HG03159 (cell line): Measurements from ENCODE around the gene OGFOD1.

ENCODE experiments used
- ATAC-seq: cut with Tn5 transposase; IDR thresholded peaks from one replicate; pipeline ENCODE4 v1.9.1; 2021; ENCODE audit warnings: mild to moderate bottlenecking, moderate library complexity; ENCODE audit not compliant: unreplicated experiment

Gene OGFOD1

DNA sequence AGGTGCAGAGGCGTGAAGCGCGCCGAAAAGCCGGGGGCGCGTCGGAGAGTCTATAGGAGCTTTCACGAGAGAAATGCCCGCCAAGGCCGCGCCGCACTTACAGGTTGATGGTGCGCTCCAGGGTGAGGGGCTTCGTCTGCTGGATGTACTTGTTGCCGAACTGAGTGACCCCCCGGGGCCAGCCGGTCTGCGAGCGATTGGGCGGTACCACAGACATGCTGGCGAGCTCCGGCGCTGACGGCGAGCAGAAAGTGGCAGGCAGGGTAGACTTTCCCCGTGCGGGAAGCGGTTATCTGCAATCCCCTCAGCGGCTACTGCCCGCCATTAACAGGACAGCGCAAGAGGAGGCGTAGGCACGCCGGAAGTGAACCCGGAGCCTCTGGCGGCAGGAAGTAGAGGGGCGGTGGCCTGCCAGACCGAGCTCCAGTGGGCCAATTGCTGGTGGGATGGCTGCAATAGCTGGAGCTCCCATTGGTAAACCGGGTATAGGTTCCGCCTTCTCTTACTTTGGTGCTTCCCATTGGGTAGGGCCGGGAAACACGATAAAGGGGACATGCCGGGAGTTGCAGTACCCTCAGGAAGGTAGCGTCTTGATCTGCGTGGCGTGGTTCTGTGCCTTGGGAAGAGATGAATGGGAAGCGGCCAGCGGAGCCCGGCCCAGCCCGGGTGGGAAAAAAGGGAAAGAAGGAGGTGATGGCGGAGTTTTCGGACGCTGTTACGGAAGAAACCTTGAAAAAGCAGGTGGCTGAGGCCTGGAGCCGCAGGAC lies at the start of gene OGFOD1, which contains the start of gene NUDT21:
TSS of gene OGFOD1 (plus strand) at position 569 of the 767 bp plus-strand sequence. CDS start at position 628, 59 bp downstream.
TSS of gene NUDT21 (minus strand) at position 347 of the 767 bp plus-strand sequence. CDS start at position 217, 130 bp downstream.
- peak; percentile 98 for ATAC-seq

DNA sequence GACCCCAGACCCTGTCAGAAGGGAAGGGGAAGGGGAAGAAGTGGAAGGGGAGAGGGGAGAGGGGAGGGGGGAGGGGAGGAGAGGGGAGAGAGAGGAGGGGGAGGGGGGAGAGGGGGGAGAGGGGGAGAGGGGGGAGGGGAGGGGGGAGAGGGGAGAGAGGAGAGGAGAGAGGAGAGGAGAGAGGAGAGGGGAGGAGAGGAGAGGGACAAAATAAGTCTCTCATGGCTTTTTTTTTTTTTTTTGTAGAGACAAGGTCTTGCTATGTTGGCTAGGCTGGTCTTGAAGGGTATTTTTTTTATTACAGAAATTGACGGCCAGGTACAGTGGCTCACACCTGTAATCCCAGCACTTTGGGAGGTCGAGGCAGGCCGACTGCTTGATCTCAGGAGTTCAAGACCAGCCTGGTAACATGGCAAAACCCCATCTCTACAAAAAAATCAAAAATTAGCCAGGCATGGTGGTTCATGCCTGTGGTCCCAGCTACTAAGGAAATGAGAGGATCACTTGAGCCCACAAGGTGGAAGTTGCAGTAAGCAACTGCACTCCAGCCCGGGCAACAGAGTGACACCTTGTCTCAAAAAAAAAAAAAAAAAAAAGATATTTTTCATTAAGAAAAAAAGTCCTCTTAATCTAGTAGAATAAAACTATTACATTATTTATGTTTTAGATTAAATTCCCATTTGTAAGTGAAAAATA lies 45.2 kb upstream of the OGFOD1 start:
- no peak for ATAC-seq

DNA sequence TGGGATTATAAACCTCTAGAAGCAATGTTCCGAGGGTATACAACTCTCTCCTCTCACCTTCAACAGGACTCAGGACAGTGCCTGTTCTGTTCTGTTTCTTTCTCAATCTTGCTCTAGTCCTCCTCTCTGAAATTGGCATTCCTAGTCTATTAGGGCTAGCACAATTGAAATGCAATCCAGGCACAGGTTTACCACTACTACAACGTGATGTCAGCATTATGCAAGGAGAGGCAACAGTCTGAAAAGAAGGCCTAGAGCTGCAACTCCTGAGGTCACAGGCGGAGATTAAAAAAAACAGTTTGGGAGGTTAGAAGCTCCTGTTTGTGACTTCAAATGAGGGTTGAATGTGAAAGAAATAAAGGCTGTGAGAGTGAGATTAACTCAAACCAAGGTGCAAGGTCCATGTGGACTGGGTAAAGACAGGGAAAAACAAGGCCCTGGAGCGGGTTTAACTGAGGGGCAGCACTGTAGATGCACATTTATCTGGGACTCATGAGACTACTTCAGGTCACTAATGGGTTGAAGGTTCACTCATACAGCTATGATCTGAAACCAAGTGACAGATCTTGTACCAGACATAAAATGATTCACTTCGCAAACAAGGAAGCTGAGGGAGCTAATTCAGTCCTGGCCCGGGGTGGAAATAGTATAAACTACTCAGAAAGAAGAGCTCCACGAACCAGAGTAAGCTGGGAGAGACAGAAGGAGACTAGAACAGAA lies 42.8 kb upstream of the OGFOD1 start:
- no peak for ATAC-seq

DNA sequence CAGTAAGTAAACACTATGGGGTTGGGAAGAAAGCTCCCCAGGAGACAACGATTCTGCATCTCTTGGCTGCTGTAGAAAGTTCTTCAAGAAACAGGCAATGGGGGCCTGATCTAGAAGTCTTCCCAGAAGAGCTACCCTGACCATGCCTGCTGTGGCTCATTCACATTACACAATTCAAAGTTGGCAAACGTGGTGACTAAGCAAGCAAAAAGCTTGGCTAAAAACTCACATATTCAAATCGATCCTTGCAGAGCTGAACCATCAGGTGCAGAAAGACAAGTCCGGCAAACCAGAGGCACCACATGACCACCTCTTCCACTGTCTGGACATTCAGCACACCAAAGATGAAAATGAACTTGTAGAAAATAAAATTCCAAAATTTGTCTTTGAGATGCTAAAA lies 42.2 kb upstream of the OGFOD1 start:
- ATAC-seq: no peak

DNA sequence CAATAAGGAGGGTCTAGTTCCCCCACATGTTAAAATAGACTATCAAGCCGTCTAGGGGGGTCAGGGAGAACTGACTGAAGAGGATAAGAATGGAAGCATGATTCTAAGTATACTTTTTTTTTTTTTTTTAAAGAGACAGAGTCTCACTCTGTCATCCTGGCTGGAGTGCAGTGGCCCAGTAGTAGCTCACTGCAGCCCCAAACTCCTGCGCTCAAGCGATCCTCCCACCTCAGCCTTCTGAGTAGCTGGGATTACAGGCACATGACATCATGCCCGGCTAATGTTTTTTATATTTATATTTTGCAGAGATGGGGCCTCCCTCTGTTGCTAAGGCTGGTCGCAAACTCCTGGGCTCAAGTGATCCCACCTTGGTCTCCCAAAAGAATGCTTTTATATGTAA lies 40.2 kb upstream of the OGFOD1 start:
- ATAC-seq: no peak

DNA sequence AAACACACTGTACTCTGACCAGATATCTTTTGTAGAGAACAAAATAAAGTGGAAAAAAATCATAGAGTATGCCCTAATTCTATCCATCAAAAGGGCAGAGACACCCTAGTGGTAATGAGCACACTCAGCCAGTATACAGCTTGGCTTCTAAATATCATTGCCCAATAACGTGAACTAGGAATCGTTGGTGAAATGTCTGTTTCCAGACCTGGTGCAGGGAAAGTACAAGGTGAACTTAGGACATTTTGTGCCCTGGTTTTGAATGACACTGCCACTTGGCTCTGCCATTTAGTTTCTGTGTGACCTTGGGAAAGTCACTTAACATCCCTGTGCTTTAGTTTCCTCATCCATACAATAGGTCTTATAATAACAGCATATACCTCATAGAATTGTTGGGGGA lies 39.7 kb upstream of the OGFOD1 start:
- no peak for ATAC-seq

DNA sequence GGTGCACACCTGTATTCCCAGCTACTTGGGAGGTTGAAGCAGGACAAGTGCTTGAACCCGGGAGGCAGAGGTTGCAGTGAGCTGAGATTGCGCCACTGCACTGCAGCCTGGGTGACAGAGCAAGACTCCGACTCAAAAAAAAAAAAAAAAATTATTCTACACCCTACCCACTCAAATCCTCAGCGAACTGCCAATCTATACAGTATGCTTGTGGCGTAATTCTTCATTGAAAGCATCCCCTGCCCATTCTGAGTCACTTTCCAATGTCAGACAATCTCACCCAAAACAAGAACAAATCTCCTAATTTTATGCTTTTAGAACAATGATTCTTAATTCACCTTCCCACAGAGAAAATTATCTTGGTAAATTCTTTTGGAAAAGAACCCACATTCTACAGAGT lies 38.0 kb upstream of the OGFOD1 start:
- ATAC-seq: no peak

DNA sequence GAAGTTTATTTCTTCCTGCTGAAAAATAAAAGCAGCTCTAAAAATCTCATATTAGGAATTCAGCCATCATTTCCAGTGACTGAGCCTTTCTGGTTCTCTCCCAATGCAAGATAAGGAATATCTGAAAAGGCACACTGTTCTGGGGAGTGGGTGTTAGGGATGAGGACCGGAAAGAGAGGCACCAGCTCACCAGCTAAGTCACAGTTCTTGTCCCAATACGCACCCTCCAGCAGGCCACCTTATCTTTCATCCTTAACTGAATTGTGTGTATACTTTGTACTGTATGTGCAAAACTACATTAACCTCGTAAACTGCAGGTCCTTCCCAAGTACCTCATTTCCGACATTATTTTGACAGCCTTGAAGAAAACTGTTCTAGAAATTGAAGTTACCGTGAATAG lies 37.0 kb upstream of the OGFOD1 start:
- ATAC-seq: no peak

DNA sequence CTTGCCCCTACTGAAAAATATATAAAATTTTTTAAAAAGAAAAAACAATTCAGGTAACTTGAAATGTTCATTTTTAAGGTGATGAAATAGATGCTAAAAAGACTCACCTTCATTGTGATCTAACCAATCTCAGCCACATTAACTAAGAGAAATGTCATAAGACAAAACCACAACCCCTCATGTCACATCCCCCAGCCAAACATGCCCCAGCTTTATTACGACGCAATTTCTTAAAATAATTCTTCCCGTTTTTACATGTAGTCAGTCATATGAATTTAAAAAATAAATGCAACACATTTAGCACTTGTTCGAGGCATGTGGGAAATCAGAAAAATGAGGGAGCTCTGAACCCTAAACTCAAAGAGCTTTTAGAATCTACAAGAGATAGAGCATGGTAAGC lies 35.5 kb upstream of the OGFOD1 start:
- ATAC-seq: no peak

DNA sequence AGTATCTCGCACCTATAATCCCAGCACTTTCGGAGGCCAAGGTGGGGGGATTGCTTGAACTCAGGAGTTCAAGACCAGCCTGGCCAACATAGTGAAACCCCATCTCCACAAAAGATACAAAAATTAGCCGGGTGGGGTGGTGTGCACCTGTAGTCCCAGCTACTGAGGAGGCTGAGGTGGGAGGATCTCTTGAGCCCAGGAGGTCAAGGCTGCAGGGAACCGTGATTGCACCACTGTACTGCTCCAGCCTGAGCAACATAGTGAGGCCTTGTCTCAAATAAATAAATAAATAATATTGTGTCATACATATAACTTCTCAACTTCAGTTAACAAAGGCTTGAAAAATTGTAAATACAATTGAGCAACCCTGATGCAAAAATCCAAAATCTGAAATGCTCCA lies 34.2 kb upstream of the OGFOD1 start:
- ATAC-seq: no peak

DNA sequence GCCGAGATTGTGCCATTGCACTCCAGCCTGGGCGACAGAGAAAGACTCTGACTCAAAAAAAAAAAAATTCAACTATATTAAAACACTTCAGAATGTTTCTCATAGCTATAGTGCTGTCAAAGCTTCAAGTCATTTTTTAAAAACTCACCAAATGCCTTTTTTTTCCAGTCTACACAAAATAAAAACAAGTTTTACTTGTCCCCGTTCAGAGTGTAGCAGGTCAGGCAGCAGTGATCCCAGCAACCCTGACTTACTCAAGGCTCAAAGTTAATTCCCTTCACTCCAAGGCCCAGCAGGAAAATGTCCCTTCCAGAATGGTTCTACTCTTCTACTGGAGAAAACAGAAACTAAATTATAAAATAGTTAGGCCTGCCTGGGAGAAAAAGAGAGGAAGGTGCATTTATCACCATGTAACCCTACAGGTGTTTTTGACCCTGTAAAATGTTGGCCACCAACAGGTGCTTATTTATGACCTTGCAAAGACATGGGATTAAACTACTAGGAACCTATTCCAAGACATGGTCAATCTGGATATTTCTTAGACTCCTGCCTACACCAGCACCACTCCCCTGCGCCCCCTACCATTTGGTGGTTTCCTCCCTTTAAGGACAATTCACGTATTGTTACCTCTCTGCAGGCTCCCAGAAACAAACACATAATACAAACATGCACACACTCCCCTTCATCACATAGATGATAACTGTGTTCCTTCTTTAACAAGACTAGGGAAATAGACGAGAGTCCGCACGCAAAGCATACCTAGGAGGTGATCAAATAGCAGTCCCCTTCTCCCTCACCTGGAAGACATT lies 31.4 kb upstream of the OGFOD1 start:
- ATAC-seq: no peak

DNA sequence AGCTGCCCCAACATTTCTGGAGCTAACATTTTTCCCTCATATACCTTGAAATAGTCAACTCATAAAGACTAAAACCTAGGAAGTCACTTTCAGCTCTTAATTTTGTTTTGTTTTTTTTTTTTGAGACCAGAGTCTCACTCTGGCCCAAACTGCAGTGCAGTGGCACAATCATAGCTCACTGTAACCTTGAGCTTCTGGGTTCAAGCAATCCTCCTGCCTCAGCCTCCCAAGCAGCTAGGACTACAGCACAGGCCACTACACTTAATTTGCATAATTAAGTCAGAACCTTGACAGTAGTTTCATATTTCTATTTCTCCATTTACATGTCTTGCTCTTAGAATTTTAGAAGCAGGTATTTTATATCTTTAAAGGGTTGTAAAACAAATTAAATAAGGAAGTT lies 30.7 kb upstream of the OGFOD1 start:
- ATAC-seq: no peak

DNA sequence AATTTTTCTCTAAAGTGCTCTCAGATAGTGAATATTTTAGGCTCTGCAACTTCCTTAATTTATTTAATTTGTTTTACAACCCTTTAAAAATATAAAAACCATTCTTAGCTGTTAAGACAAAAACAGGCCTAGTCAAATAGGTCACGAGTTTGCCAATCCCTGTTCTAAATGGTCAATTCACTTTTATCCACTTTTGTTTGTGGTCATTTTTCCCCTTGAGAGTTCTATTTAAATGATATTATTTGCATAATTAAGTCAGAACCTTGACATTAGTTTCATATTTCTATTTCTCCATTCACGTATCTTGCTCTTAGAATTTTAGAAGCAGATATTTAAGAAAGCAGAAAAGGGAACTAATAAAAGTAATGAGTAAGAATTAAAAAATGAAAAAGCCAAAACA lies 30.0 kb upstream of the OGFOD1 start:
- no peak for ATAC-seq

DNA sequence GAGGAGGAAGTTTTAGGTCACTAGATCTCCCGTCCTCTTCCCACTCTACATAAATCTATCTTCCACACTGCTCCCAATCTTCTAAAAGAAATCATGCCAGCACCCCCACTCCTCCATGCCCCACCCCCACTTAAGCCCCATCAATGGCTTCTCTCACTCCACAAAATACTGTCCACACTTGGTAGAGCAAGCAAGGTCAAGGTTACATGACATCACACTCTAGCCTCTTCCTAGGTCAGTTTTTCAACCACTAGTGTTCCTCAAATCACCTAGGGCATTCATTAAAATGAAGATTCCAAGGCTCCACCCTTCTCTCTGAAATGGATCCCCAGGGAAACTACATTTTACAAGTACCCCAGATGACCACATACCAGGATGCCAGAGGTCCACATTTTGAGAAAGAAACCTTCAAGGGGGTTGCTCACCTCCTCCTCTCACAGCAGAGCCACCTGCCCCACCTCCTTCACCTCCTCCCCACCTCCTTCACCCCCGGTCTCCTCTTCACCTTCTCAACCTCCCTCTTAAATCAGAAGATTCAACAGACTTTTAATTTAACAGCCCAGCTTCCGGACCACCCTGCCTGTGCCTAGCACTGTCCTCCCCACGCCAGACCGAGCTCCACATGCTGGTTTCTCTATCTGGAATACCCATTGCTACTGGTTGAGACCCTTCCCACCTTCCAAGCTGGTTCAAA lies 29.2 kb upstream of the OGFOD1 start:
- no peak for ATAC-seq

DNA sequence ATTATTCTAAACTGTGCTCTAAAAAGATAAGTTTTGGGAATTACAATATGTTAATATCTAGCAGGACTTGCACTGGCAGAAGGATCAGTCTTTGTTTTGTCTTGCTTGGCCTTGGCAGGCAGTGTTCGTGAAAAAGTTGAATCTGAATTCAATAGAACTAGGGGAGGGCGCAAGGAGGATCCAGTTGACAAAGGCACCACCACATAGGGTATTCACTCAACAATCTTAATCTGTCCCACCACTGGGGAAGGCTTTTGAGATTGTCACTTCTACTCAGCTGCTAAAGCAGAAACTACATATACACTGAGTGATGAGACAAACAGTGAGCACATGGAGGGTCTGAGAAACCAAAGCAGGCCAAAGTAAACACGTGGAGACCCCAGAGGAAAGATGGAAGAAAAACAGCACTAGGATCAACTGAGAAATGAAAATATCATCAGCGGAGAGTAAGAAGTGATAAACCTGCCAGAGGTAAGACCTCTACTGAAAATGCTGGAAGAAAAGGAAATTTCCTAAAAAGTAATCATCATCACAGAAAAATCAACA lies 28.4 kb upstream of the OGFOD1 start:
- ATAC-seq: no peak

DNA sequence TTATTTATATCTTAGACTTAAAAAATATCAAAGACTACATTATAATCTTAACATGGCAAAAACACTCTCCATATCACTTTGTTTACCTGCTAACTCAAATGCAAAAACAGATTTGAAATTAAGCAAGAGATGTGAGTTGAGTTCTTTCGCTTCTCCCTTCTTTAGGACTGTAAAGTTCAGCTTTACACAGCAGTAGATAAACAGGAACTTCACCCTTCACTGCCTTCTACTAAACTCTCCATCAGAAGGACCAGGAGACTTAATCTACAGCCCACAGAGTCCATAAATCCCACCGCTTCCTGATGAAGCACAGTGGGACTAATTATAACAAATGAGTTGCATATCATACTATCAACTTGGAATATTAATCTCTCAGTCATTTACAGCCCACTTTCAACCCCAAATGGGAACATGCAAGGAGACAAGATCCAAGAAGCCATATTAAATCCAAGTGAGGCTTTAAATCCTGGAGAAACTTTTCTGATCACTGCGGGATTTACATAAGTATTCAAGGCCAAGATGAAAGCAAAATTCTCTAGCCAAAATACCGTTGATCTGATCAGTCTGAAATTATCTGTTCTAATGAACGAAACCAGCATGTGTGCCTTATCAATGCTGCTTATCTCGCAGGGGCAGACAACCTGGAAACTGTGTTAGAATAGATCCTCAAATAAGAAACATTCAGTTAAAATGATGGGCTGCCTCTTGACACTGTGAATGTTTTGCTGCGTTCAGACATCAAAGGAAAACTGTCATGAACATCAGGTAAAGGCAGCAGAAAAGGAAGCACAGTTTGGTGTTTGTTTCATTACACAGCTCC lies 27.6 kb upstream of the OGFOD1 start:
- ATAC-seq: no peak

DNA sequence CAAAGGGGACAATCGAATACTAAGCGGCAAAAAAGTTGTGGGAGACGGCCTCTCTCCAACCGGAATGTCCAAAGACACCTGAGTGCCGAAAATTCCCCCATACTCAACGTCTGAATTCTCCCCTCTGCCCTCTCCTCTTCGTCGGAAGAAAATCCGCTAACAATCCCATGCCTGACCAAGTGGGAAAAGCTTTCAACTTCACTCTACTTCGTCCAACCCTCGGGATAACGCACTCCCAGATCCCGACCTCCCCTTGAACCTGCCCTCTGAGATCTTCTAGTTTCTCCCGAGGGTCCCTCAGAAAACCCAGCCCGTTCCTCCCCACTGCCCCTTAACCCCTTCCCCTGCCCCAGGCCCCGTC lies 27.0 kb upstream of the OGFOD1 start:
- ATAC-seq: no peak

DNA sequence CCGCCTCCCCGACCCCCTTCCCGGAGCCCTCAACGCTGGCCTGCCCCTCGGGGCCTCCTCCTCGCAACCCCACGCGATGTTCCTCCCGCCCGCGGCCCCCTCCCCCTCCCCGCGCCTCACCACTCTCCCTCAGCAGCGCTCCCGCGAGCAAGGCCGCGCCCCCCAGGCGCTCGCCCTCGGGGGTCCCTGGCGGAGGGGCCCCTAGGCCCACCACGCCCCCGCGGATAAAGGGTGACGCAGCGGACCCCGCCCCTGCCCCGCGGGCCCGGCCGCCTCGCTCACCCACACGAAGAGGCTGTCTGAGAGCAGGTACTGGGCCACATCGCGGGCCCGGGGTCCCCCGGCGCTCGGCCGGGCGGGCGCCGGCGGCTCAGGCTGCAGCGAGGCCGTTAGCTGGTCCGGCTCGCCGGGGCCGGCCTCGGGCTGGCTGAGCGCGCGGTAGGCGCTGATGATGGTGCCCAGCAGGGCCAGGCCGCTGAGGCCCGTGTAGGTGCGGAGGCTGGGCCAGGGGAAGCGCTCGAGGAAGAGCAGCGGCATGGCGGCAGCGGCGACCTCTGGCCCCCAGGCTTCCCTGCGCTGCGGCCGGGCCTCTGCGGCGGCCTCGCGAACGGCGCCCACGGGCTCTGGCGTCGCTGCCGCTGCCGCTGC lies 26.4 kb upstream of the OGFOD1 start:
- ATAC-seq: peak; percentile 21

DNA sequence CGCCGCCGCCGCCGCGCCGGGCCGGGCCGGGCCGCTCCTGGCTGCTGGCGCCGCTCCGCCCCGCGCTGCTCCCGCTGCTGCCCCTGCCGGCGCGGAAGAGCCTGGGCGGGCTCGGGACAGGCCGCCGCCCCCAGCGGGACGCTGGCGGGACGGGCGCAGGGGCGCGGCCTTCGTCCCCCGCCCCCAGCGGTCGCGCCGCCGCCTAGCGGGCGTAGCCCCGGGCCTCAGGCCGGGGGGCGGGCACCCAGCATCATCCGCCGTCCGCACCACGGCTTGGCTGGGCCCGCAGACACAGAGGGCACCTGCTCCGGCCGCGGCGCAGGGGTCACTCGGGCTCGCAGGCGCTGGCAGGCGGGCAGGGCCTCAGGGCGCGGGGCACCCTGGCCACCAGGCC lies 25.9 kb upstream of the OGFOD1 start, which contains the start of gene AMFR:
TSS of gene AMFR (minus strand) at position 107 of the 394 bp plus-strand sequence. CDS start 218 bp downstream, outside the sequence.
- peak; percentile 73 for ATAC-seq
